ENCODE data around the gene CHM.

Gene CHM, protein sequence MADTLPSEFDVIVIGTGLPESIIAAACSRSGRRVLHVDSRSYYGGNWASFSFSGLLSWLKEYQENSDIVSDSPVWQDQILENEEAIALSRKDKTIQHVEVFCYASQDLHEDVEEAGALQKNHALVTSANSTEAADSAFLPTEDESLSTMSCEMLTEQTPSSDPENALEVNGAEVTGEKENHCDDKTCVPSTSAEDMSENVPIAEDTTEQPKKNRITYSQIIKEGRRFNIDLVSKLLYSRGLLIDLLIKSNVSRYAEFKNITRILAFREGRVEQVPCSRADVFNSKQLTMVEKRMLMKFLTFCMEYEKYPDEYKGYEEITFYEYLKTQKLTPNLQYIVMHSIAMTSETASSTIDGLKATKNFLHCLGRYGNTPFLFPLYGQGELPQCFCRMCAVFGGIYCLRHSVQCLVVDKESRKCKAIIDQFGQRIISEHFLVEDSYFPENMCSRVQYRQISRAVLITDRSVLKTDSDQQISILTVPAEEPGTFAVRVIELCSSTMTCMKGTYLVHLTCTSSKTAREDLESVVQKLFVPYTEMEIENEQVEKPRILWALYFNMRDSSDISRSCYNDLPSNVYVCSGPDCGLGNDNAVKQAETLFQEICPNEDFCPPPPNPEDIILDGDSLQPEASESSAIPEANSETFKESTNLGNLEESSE

DNA sequence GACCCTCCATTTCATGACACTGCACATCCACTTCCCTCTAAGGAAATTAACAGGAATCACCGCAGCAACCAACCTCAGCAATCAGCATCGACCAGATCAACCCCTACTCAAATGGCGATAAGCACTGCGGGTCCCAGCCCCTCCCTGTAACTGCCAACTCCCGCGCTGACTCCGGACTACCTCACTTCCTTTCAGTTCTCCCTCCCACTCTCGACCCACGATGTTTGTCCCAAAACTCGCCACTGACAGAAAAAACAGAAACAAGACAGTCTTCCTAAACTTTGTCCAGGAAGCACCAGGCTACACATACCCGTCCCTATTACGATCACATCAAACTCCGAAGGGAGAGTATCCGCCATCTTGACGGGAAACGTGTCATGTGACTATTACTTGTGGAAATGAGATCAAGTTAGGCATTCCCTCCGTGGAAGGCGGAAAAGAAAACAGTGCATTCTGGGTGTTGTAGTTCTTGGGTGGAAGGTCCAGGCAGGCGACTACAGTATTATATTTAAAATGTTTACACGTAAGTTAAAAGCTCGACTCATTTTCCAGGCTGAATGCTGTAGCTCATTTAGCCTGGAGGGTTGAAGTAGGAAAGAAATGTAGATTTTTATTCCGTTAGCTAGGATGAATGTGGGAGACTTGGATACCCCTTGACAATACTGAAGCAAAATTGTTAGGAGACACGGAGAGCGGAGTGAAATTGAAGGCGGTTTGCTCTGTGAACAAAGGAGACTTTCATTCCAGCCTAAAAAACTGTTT lies at the start of gene CHM:
Gene CHM (minus strand): TSS at position 385 of the 762 bp plus-strand sequence. CDS start 26 bp downstream, at position 359.
- POLR2A ChIA-PET = no interaction called here
- CTCF ChIA-PET = no interaction called here
- peak within 1 kb of the TSS; percentile 69 for H3K4me3 ChIP-seq (ENCODE audit: low read depth, low read length)
- TF ChIP-seq, protein P1, sequence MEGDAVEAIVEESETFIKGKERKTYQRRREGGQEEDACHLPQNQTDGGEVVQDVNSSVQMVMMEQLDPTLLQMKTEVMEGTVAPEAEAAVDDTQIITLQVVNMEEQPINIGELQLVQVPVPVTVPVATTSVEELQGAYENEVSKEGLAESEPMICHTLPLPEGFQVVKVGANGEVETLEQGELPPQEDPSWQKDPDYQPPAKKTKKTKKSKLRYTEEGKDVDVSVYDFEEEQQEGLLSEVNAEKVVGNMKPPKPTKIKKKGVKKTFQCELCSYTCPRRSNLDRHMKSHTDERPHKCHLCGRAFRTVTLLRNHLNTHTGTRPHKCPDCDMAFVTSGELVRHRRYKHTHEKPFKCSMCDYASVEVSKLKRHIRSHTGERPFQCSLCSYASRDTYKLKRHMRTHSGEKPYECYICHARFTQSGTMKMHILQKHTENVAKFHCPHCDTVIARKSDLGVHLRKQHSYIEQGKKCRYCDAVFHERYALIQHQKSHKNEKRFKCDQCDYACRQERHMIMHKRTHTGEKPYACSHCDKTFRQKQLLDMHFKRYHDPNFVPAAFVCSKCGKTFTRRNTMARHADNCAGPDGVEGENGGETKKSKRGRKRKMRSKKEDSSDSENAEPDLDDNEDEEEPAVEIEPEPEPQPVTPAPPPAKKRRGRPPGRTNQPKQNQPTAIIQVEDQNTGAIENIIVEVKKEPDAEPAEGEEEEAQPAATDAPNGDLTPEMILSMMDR (IDR thresholded peaks at IDR 0.05; ENCODE audit: insufficient read depth, low read length, missing control alignments) = no peak
- peak; percentile 26 for DNase-seq (ENCODE audit: low read depth, low spot score)

DNA sequence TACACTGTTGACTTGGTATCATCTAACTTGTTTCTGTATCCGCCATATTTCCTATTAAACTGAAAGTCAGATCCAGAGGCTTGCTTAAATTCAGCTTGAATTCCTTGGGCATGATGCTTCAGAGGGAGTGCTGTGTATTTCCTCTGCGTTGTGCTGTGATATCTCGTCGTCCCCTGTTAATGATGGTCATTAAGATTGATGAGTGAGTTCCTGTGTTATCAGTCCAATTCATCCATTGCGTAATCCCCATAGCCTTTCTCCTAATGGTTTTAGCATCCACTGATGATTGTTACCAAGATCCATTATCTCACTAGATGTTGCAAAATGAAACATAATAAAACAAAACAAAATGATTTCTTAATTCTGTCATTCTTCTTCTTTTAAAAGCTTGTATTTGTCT lies 31.3 kb upstream of the CHM start:
- H3K4me3 ChIP-seq (ENCODE audit: low read depth, low read length) = no peak overlapping the region
- DNase-seq (ENCODE audit: low read depth, low spot score) = no peak
- POLR2A ChIA-PET = no interaction called here
- CTCF ChIA-PET = no interaction called here
- TF ChIP-seq, protein P1 (IDR thresholded peaks at IDR 0.05; ENCODE audit: insufficient read depth, low read length, missing control alignments) = no peak

DNA sequence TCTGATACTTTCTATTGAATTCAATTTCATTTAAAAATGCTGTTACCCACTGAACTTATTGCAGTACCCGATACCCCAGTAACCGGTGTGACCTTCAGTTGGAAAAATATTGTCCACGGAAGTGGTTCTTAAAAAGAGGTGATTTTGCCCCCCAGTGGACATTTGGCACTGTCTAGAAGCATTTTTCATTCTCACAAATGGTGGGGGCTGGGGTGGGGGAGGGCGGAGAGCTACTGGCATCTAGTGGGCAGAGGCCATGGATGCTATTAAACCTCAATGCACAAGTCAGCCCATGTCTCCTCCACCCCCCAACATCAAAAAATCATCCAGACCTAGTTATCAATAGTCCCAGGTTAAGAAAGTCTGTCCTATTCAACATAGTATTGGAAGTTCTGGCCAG lies 19.6 kb upstream of the CHM start:
- DNase-seq (ENCODE audit: low read depth, low spot score) = no peak
- POLR2A ChIA-PET = no interaction called here
- CTCF ChIA-PET = no interaction called here
- H3K4me3 ChIP-seq (ENCODE audit: low read depth, low read length) = no peak overlapping the region
- TF ChIP-seq, protein P1 (IDR thresholded peaks at IDR 0.05; ENCODE audit: insufficient read depth, low read length, missing control alignments) = no peak

DNA sequence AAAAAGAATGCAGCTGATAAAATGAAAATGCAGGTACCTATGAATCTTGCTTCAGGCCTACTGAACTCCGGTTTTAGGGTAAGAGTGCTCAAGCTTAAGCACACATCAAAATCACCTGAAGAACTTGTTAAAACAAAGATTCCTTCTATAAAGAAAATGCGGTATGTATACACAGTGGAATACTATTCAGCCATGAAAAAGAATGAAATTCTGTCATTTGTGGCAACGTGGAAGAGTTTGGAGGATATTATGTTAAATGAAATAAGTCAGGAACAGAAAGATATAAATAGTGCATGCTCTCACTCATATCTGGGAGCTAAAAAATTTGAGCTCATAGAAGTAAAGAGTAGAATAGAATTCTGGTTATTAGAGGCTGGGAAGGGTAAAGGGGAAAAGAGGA lies 14.0 kb upstream of the CHM start:
- H3K4me3 ChIP-seq (ENCODE audit: low read depth, low read length) = no peak overlapping the region
- ChIA-PET CTCF (no interaction called here), POLR2A (no interaction called here)
- TF ChIP-seq, protein P1 (IDR thresholded peaks at IDR 0.05; ENCODE audit: insufficient read depth, low read length, missing control alignments) = no peak
- DNase-seq (ENCODE audit: low read depth, low spot score) = no peak

DNA sequence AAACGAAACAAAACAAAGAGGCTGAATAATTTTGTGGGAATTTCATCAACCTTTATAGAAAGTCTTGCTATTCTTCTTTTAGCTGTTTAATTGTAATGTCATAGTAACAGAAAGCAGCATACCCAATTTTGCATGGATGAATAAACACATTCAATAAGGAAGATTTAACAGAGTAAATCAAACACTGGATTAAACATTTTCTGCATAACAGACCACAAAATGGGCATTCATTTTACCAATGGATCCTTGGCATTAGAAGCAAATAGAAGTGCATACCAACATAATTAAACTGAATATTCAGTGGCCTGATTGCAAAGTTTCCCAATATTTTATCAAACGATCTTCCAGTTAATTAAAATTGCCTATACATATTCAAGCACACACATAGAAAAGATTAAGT lies 4.4 kb upstream of the CHM start:
- ChIA-PET CTCF (no interaction called here), POLR2A (no interaction called here)
- H3K4me3 ChIP-seq (ENCODE audit: low read depth, low read length) = no peak overlapping the region
- DNase-seq (ENCODE audit: low read depth, low spot score) = no peak
- TF ChIP-seq, protein P1 (IDR thresholded peaks at IDR 0.05; ENCODE audit: insufficient read depth, low read length, missing control alignments) = no peak

DNA sequence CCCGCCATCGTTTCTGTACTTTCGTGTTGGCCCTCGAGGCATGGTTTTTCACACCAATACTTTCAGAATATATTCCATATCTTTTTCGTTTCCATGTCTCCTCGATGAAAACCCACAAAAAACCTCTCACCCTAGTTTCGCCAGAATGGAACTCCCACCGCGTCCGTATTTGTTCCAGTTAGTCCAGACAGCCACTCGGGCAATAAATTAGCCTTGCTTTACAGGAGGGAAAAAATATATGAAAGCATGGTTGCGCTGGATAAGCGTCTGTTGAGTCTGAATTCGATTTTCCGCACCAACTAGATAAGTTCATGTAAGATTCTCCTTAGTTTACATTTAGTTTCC lies 550 bp upstream of the CHM start:
- no peak for DNase-seq (ENCODE audit: low read depth, low spot score)
- POLR2A ChIA-PET = no interaction called here
- H3K4me3 ChIP-seq (ENCODE audit: low read depth, low read length) = peak overlapping the region; percentile 69
- CTCF ChIA-PET = no interaction called here
- TF ChIP-seq, protein P1 (IDR thresholded peaks at IDR 0.05; ENCODE audit: insufficient read depth, low read length, missing control alignments) = no peak
